Colon (tissue), 2 donors: ENCODE results near the gene MAN1C1.
"Not testable (repeated sequence)": the region's sequence is repeated elsewhere in the genome, so short reads cannot be mapped to it uniquely, and the experiment has no call there.

ENCODE experiments used
- FAIRE-seq: peaks from 2 replicates; lab custom pipeline; 2012; peaks lifted over from hg19 to GRCh38; lab: Jason Lieb, UNC
- donor health status: control.
- donor health status: control.

The MAN1C1 gene

DNA sequence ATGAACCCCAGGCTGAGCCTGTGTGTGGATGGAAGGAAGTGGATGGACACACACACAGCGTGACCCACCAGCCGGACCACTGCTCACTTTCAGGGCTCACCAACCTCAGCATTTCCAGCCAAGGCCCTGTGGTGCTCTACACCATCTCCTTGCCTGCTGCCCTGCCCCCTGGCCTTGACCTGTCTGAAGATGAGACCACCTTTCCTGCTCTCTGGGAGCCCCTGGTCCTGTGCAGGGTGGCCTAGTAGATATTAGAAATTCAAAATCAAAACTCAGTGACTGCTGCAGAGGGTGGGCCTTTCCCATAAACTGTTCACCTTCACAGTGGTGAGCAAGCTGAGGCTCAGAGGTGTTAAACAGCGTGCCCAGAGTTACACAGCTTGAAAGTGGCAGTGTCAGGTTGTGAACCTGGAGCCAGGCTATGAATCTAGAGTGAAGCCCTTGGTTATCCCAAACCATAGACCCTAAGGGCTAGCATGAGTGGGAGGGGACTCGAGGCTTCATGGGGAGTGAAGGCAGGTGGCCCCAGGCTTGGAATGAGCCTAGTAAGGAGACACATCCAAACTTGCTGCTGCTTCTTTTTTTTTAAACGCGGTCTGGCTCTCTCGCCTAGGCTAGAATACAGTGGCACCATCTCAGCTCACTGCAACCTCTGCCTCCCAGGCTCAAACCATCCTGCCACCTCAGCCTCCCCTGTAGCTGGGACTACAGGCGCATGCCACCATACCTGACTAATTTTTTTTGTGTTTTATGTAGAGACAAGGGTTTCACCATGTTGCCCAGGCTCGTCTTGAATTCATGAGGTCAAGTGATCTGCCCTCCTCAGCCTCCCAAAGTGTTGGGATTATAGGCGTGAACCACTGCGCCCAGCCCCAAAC lies 41.5 kb downstream of the MAN1C1 start:
- FAIRE-seq: no peak

DNA sequence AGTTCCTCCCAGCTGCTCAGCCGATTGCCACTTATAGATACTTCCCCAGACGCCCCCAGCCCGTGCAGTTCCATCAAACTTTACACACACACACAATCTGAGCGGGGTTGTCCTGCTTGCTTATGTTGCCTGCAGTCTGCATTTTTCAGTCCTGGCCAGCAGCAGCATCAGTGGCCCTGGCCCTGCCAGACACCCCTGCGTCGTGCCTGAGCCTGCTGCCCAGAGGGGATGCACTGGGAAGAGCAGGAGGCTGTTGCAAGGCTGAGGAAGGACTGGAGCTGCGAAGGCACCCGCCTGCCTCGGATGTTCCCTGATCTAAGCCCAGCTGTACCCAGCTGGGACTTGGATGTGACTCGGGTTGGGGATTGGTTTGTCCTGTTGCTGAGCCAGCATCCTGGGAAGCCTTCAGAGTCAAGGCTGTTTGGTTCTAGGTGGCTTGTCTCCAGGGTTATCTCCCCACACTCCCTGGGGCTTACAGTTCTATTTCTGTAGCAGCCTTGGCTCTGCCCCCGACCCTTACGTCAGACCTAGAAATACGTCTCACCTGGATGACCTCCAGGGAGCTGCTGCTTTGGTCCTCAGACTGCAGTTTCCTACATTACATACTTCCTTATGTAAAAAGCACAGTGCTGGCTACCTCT lies 42.3 kb downstream of the MAN1C1 start:
- no peak for FAIRE-seq

GRCh38 chr1:25661043-25661815 lies 44.6 kb downstream of the MAN1C1 start:
- FAIRE-seq: no peak

GRCh38 chr1:25662061-25662460 lies 45.5 kb downstream of the MAN1C1 start:
- FAIRE-seq: no peak

- not testable (repeated sequence) for FAIRE-seq
Observed at GRCh38 chr1:25662959-25663358, 46.4 kb downstream of the MAN1C1 start.

DNA sequence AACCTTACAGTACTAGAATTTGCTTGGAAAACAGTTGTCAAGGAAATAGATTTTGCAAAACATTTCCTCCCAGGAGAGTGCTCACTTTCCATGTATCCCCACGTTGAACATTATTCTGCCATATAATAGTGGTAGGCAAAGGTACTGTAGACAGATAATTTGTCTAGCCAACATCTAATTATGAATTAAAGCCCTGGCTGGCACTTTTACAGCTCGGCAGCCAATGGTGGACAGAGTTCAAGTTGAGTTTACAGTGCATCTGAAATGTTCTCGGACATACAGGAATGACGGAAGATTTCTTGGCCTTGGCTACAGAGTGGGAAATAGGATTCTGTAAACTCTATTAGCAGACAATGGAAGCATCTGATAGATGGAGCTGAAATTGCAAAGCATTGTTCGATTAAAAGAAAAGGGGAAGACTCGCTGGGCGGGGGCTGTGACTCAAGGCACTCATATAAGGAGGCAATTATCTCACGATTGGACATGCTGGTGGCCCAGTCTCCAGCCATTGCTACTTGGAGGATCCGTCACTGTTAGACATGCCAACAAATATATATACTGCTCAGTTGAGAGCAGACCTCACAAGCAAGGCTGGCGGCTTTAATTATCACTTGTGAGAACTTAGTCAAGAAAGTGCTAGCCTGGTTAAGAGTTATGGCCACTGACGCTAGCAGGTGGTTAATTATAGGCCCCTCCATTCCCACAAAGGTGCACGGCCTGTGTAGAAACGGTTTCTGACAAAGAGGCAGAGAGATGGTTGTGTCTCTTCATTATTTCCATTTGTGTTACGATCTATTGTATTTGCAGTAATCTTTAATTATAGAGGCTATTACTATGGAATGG lies 48.0 kb downstream of the MAN1C1 start:
- FAIRE-seq: no peak

DNA sequence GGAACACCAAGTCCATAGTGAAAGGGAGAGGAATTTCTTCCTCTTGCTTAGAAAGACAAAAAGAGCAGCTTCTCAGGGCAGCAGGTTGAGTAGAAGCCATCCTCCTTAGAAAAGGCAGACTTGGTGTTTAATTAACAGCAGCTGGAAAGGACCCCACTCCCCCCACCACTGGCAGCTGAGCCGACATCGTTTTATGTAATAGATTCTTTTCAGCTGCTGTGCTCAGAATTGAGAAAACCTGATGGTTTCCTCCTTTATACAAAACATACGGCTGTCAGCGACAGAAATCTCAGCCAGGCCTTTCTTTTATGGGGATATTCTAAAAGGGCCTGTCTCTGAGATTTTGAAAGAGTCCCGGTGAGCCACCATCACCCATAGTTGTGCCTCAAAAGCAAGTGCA lies 49.9 kb downstream of the MAN1C1 start:
- FAIRE-seq: no peak

GRCh38 chr1:25668931-25669573 lies 52.5 kb downstream of the MAN1C1 start:
- no peak for FAIRE-seq

- FAIRE-seq: no peak
Observed at GRCh38 chr1:25669781-25670567, 53.4 kb downstream of the MAN1C1 start.

GRCh38 chr1:25671929-25672328 lies 55.3 kb downstream of the MAN1C1 start:
- FAIRE-seq: no peak

DNA sequence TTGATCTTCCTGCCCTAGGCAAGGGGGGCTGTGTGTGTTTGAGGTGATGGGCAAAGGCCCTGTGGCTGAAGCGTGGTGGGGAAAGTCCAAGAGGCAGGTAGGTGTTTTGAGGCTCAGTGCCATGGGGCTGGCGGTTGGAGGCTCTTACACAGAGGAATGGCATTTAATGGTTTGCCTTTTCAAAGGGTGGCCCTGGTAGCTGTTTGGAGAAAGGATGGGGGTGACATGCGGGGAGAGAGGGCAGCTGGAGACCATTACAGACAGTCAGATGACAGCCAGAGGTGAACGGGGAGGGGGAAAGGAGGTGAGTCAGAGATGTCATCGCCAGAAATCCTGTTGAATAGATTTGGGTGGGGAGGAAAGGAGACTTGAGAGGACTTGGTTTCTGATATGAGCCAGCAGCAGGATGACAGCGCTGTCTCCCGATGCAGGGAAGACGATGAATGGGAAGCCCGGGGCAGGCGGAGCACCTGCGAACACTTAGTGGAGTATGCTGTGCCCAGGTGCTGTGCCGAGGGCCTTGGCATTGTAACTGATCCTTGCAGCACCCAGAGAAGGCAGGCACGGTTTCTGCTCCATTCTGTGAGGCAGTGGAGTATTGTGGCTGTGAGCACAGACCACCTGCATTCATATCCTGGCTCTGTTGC lies 56.3 kb downstream of the MAN1C1 start:
- FAIRE-seq: no peak

GRCh38 chr1:25673456-25673855 lies 56.9 kb downstream of the MAN1C1 start:
- no peak for FAIRE-seq

GRCh38 chr1:25673962-25674806 lies 57.6 kb downstream of the MAN1C1 start:
- no peak for FAIRE-seq

DNA sequence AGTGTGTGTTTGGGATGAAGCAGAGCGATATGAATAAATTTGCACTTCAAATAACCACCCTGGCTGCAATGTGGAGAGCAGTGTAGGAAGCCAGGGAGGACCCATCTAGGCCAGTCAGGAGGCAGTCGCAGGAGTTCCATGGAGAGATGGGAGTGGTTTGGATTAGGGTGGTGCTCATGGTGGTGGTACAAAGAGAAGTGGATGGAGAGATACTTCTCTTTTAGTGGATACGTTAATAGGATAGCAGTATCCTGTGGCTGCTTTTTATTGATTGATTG lies 58.2 kb downstream of the MAN1C1 start:
- FAIRE-seq: no peak

GRCh38 chr1:25675729-25676476 lies 59.3 kb downstream of the MAN1C1 start:
- FAIRE-seq: no peak

GRCh38 chr1:25676488-25676887 lies 59.9 kb downstream of the MAN1C1 start:
- FAIRE-seq: no peak

GRCh38 chr1:25677193-25677773 lies 60.7 kb downstream of the MAN1C1 start:
- no peak for FAIRE-seq

GRCh38 chr1:25679171-25679570 lies 62.6 kb downstream of the MAN1C1 start:
- FAIRE-seq: no peak
